H9 (cell line): Measurements from ENCODE around the gene MYCBP2. TPM values are rescaled to one million over a fixed set of nuclear protein-coding genes. Genes with fewer than 3 reads are reported as not detected.
A peak's percentile ranks its signal among the peaks of the same experiment; 100 is the strongest.

Experiments
- DNase-seq: peaks from one replicate; pipeline ENCODE4 v3.0.0-alpha.2; 2017
- H2AFZ ChIP-seq: one replicate; pipeline ENCODE4 v1.6.1; 2013; ENCODE audit warnings: mild to moderate bottlenecking, low read length, control low read depth, moderate library complexity
- H2AK5ac ChIP-seq: 2 replicates; pipeline ENCODE4 v1.6.1; 2013; ENCODE audit warnings: low read length, control low read depth, mixed read lengths; ENCODE audit not compliant: insufficient read length
- H2BK120ac ChIP-seq: one replicate; pipeline ENCODE4 v1.6.1; 2013; ENCODE audit warnings: low read depth, mild to moderate bottlenecking, low read length, control low read depth, inconsistent platforms; ENCODE audit not compliant: poor library complexity, severe bottlenecking
- H2BK12ac ChIP-seq: 2 replicates; pipeline ENCODE4 v1.6.1; 2013; ENCODE audit warnings: low read length, control low read depth, mixed read lengths, low read depth; ENCODE audit not compliant: insufficient read length
- H2BK15ac ChIP-seq: 2 replicates; pipeline ENCODE4 v1.6.1; 2013; ENCODE audit warnings: low read depth, low read length, control low read depth
- H2BK20ac ChIP-seq: one replicate; pipeline ENCODE4 v1.6.1; 2013; ENCODE audit warnings: low read depth, mild to moderate bottlenecking, low read length, control low read depth, inconsistent platforms; ENCODE audit not compliant: poor library complexity, severe bottlenecking
- H2BK5ac ChIP-seq: 2 replicates; pipeline ENCODE4 v1.6.1; 2013; ENCODE audit warnings: low read length, control low read depth, mixed read lengths; ENCODE audit not compliant: insufficient read length
- H3K14ac ChIP-seq: 2 replicates; pipeline ENCODE4 v1.6.1; 2013; ENCODE audit warnings: low read length, control low read depth; ENCODE audit not compliant: insufficient read depth
- H3K18ac ChIP-seq: 2 replicates; pipeline ENCODE4 v1.6.1; 2013; ENCODE audit warnings: low read depth, mild to moderate bottlenecking, mixed read lengths, low read length, control low read depth; ENCODE audit not compliant: insufficient read length
- H3K23ac ChIP-seq: 2 replicates; pipeline ENCODE4 v1.6.1; 2013; ENCODE audit warnings: low read length, control low read depth, mixed read lengths, low read depth; ENCODE audit not compliant: insufficient read length
- H3K23me2 ChIP-seq: 2 replicates; pipeline ENCODE4 v1.6.1; 2013; ENCODE audit warnings: low read depth, mild to moderate bottlenecking, mixed read lengths, low read length, control low read depth; ENCODE audit not compliant: insufficient read length, poor library complexity, severe bottlenecking
- H3K27ac ChIP-seq: 2 replicates; pipeline ENCODE4 v1.5.1; 2013; ENCODE audit warnings: low read length, control low read depth, mixed read lengths, low read depth; ENCODE audit not compliant: insufficient read length
- H3K27me3 ChIP-seq: 2 replicates; pipeline ENCODE4 v1.6.1; 2013; ENCODE audit warnings: low read length, control low read depth, inconsistent platforms; ENCODE audit not compliant: insufficient read depth
- H3K4ac ChIP-seq: 2 replicates; pipeline ENCODE4 v1.6.1; 2013; ENCODE audit warnings: low read depth, mild to moderate bottlenecking, control low read depth, inconsistent platforms, low read length, moderate library complexity
- H3K4me1 ChIP-seq: 2 replicates; pipeline ENCODE4 v1.6.1; 2013; ENCODE audit warnings: low read length, control low read depth, inconsistent platforms; ENCODE audit not compliant: insufficient read depth
- H3K4me2 ChIP-seq: 2 replicates; pipeline ENCODE4 v1.6.1; 2013; ENCODE audit warnings: low read length, control low read depth, mixed read lengths; ENCODE audit not compliant: insufficient read length, insufficient read depth
- H3K56ac ChIP-seq: 2 replicates; pipeline ENCODE4 v1.6.1; 2013; ENCODE audit warnings: low read depth, mild to moderate bottlenecking, mixed read lengths, low read length, control low read depth; ENCODE audit not compliant: insufficient read length
- H3K79me1 ChIP-seq: 2 replicates; pipeline ENCODE4 v1.6.1; 2013; ENCODE audit warnings: low read depth, mild to moderate bottlenecking, moderate library complexity, low read length, control low read depth, inconsistent platforms; ENCODE audit not compliant: insufficient read depth, poor library complexity, severe bottlenecking
- H3K79me2 ChIP-seq: 2 replicates; pipeline ENCODE4 v1.6.1; 2013; ENCODE audit warnings: low read length, control low read depth, inconsistent platforms; ENCODE audit not compliant: insufficient read depth
- H3K9ac ChIP-seq: 2 replicates; pipeline ENCODE4 v1.6.1; 2013; ENCODE audit warnings: low read length, control low read depth, mixed read lengths; ENCODE audit not compliant: insufficient read length; ENCODE audit errors: extremely low read depth
- H3K9me3 ChIP-seq: one replicate; pipeline ENCODE4 v1.6.1; 2013; ENCODE audit warnings: low read depth, low read length, inconsistent platforms; ENCODE audit not compliant: control insufficient read depth
- H3T11ph ChIP-seq: one replicate; pipeline ENCODE4 v1.6.1; 2013; ENCODE audit warnings: mild to moderate bottlenecking, low read length, control low read depth, inconsistent platforms
- H4K20me1 ChIP-seq: one replicate; pipeline ENCODE4 v1.6.1; 2013; ENCODE audit not compliant: control insufficient read depth, insufficient read length, insufficient read depth
- H4K5ac ChIP-seq: 2 replicates; pipeline ENCODE4 v1.6.1; 2013; ENCODE audit warnings: low read depth, mild to moderate bottlenecking, mixed read lengths, low read length, control low read depth; ENCODE audit not compliant: insufficient read length
- H4K8ac ChIP-seq: replicated peaks from 2 replicates; pipeline ENCODE4 v1.6.1; 2013; ENCODE audit warnings: low read length, control low read depth, mixed read lengths, low read depth; ENCODE audit not compliant: insufficient read length
- H4K91ac ChIP-seq: 2 replicates; pipeline ENCODE4 v1.6.1; 2013; ENCODE audit warnings: low read depth, mild to moderate bottlenecking, moderate library complexity, mixed read lengths, low read length, control low read depth; ENCODE audit not compliant: insufficient read length
- H3K27ac Mint-ChIP-seq, 3 experiments: 2 replicates in 2 of 3; 3 replicates in 1 of 3; pipeline ENCODE4 v1.8.0; 2020 to 2021; ENCODE audit warnings: mixed read lengths in 3 of 3, mild to moderate bottlenecking in 1 of 3, moderate library complexity in 1 of 3
- H3K27me3 Mint-ChIP-seq: 2 replicates; pipeline ENCODE4 v1.8.0; 2021; ENCODE audit warnings: low read depth, mild to moderate bottlenecking, moderate library complexity, mixed read lengths
- H3K36me3 Mint-ChIP-seq, 3 experiments: 2 replicates in 2 of 3; 3 replicates in 1 of 3; pipeline ENCODE4 v1.8.0; 2020 to 2021; ENCODE audit warnings: low read depth in 3 of 3, mixed read lengths in 3 of 3; ENCODE audit not compliant: insufficient read depth in 1 of 3
- H3K4me1 Mint-ChIP-seq, 2 experiments: 2 replicates each; pipeline ENCODE4 v1.8.0; 2020; ENCODE audit warnings: mixed read lengths in 2 of 2
- H3K4me3 Mint-ChIP-seq, 2 experiments: 2 replicates in 1 of 2; 3 replicates in 1 of 2; pipeline ENCODE4 v1.8.0; 2020 to 2021; ENCODE audit warnings: mild to moderate bottlenecking in 2 of 2, mixed read lengths in 2 of 2, moderate library complexity in 1 of 2
- H3K9me3 Mint-ChIP-seq, 2 experiments: 2 replicates in 1 of 2; 3 replicates in 1 of 2; pipeline ENCODE4 v1.8.0; 2020; ENCODE audit warnings: mild to moderate bottlenecking in 2 of 2, mixed read lengths in 2 of 2, moderate library complexity in 1 of 2
- CTCF ChIP-seq: fragments of 200-600 bp; sonication (generic); conservative IDR thresholded peaks from 3 replicates; pipeline ENCODE4 v1.8.0; 2021; ENCODE audit warnings: antibody characterized with exemption, mild to moderate bottlenecking
- total RNA-seq: library from RNA; stranded (reverse); gene quantifications from 2 replicates; pipeline ENCODE4 v1.2.1, GENCODE V29; 2021

The MYCBP2 gene
- total RNA-seq, 1 experiment from 2014 or later: 32.0 TPM

GRCh38 chr13:77305266-77305665 is 21.6 kb downstream of the MYCBP2 start:
- Histone ChIP-seq H2BK20ac (no peak overlapping the region), H3K79me2 (peaks cover 2% of the 10 kb centered on the region; the same call in 1 of the 2 replicates), H2AFZ (no peak overlapping the region), H3K9me3 (no peaks in the 10 kb centered on the region), H4K91ac (no peak overlapping the region), H2BK15ac (no peak overlapping the region), H2AK5ac (no peak overlapping the region), H3K9ac (no peak overlapping the region), H2BK12ac (no peak overlapping the region), H2BK120ac (no peak overlapping the region), H3K18ac (no peak overlapping the region), H3K4me2 (no peak overlapping the region), H3K79me1 (no peaks in the 10 kb centered on the region), H3K56ac (no peak overlapping the region), H2BK5ac (no peak overlapping the region), H3K23me2 (no peaks in the 10 kb centered on the region), H4K20me1 (no peaks in the 10 kb centered on the region), H4K5ac (no peak overlapping the region), H3K23ac (no peak overlapping the region), H4K8ac (no peak overlapping the region), H3K27me3 (no peaks in the 10 kb centered on the region), H3K4me1 (no peaks in the 10 kb centered on the region; the same call in 1 of the 2 replicates), H3K14ac (no peak overlapping the region), H3T11ph (no peak overlapping the region), H3K27ac (no peak overlapping the region), H3K4ac (no peak overlapping the region)
- Mint-ChIP-seq H3K4me1 (peaks cover 50 to 62% of the 10 kb centered on the region in 2 experiments), H3K27me3 (no peaks in the 10 kb centered on the region), H3K27ac (0 out of 7 replicates have a peak overlapping the region, but pooled peaks of 1 of the 3 experiments have one; percentile 44), H3K36me3 (peaks cover 0 to 8% (median 2%) of the 10 kb centered on the region in 3 experiments; a peak in 2 of 7 replicates), H3K9me3 (peaks cover 0 to 2% of the 10 kb centered on the region in 2 experiments; a peak in 1 of 5 replicates), H3K4me3 (no peak overlapping the region)
- no peak for DNase-seq
- TF ChIP-seq CTCF: no peak
